Left cardiac atrium (tissue), 4 donors: ENCODE results near the gene SPDYE4. TPM values are rescaled to one million over a fixed set of nuclear protein-coding genes. Genes with fewer than 3 reads are reported as not detected.
"Not testable (repeated sequence)": the region's sequence is repeated elsewhere in the genome, so short reads cannot be mapped to it uniquely, and the experiment has no call there.

ENCODE experiments used
- ATAC-seq, 2 donors: fragments of 200-7000 bp; cut with Tn5 transposase; one replicate each; pipeline ENCODE4 v1.9.1; 2020; ENCODE audit warnings: mild to moderate bottlenecking in 2 of 2, moderate library complexity in 2 of 2
- DNase-seq: peaks from one replicate; pipeline ENCODE4 v3.0.0-alpha.2; 2020
- intact Hi-C, 2 donors: fragments of 100-400 bp; cut with DNase I; formaldehyde crosslinking; loops; one replicate each; pipeline versions ENCODE4 v1.14.1 to v1.15.1; 2022 to 2023
- long read RNA-seq: library from polyadenylated mRNA; unstranded; transcript quantifications from one replicate; pipeline ENCODE4 v2.0.0, GENCODE V29; 2021
- total RNA-seq, 2 donors: library from RNA; stranded (reverse); fragmentation: NEBNext Ultra II Directional; extraction: Animal tissue kit (Norgen Biotek cat#: 25700); gene quantifications; one replicate each; pipeline ENCODE4 v1.2.1, GENCODE V29; 2021
- donor health status: DM: no; HTN: yes; CAD: no.
- donor health status: DM: no; HTN: yes; CAD: no; lungs with severe emphysema.
- donor health status: DM: yes; HTN: yes; CAD: no.
- donor health status: Dilated cardiomyopathy.

SPDYE4 gene, protein sequence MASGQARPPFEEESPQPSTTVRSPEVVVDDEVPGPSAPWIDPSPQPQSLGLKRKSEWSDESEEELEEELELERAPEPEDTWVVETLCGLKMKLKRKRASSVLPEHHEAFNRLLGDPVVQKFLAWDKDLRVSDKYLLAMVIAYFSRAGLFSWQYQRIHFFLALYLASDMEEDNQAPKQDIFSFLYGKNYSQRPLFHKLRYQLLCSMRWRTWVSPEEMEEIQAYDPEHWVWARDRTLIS
- not detected for total RNA-seq
- long read RNA-seq = 0 reads

DNA sequence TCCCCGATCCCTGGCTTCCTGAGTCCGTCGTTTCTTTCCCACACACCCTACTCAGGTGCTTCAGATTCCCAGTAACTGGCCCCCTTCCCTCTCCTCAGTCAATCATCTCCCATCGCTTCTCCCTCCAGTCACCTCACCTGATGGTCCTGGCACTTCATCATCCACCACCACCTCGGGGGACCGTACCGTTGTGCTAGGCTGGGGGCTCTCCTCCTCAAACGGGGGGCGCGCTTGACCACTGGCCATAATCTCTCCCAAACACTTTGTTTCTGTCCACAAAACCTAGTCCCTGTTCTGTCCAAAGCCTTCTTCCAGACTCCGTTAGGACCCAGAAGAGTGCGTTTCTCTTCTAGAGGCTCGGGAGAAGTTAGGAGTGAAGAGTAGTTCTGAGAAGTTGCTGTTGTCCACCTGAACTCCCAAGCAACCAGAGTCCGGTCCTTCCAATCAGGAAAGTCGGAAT lies at the start of gene SPDYE4:
Gene SPDYE4, minus strand, starts transcription at position 410 of the 460 bp plus-strand sequence. Its CDS starts 164 bp downstream, at position 246.
- DNase-seq = no peak
- no peak for ATAC-seq
- intact Hi-C loops = no loop called here

DNA sequence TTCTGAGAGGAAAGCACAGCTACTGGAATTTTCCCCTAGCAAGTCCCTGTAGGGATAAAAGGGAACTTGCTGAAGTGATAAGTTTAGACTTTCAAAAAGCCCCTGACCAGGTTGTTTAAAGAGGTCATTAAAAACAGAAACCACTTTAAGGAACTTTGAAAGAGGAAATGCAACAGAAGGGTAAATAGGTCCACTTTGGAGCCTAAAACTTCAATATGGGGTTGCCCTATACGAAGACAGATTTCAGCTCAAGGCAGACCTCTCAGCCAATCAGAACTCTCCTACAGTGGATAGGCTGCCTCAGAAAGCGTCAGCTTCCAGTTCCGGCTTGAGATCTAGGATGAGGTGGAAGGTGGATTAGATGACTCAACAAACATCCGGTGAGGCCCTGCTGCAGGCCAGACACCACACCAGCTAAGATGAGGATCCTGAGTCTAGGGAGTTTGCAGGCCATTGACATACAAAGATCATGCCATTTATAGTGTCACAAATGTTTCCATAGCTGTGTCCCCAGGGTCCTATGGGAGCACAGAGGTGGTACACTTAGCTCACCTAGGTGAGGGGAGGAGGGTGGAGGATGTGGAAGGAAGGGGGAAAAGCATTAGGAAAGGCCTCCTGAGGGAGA lies 48.7 kb upstream of the SPDYE4 start:
- ATAC-seq (peak in 1 of 2 donors; percentile 54), DNase-seq (no peak)
- intact Hi-C loops = loop anchor here in 1 of 2 donors (5.0 kb wide), 1 partner anchor 85 kb away; no protein-coding TSS in a partner anchor

DNA sequence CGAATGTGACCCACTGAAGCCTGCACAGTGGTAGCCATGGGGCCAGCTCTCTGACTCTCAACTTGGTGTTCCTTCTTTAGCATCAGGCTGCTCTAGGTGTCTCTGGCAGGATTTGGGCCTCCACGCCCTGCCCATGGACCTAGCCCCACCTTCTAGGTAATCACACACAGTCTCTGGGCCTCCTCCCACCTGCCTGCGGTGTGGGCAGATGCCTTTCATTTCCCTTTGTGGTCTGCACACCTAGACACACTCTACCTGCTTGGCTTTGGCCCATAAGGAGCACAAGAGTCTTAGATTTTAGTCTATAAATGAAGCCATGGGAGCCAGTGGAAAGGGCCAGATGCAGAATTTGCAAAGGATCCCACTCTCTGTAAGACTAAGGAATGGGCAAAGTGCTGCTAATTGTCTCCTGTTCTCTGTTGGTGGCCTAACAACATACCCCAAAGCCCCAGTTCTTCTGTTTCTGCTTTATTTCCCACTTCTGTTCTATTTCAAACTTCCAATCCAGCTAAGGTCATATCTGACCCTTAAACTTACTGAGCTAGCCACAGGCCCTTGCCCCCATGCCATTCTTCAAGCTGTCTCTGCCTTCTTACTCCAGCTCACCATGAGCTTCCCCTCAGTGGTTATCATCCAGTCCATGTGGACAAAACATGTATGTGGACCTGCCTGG lies 48.0 kb upstream of the SPDYE4 start:
- DNase-seq = no peak
- intact Hi-C loops = loop anchor here in 1 of 2 donors (5.0 kb wide), 1 partner anchor 86 kb away; no protein-coding TSS in a partner anchor
- ATAC-seq = no peak

DNA sequence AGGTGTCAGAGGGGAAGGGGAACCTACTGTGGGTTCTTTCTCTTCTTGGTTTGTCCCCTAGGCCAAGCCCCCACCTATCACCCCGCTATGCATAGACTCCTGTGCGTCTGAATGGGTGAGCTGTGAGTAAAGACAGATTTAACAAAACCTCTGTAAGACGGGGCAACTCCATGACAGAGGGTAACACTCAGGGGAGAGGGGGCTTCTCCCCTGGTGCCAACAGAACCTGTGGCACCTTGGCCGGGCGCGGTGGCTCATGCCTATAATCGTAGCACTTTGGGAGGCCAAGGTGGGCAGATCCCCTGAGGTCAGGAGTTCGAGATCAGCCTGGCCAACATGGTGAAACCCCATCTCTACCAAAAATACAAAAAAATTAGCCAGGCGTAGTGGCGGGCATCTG lies 47.0 kb upstream of the SPDYE4 start:
- ATAC-seq, DNase-seq: not testable (repeated sequence)
- intact Hi-C loops = loop anchor here in 1 of 2 donors (5.0 kb wide), 1 partner anchor 87 kb away; no protein-coding TSS in a partner anchor

DNA sequence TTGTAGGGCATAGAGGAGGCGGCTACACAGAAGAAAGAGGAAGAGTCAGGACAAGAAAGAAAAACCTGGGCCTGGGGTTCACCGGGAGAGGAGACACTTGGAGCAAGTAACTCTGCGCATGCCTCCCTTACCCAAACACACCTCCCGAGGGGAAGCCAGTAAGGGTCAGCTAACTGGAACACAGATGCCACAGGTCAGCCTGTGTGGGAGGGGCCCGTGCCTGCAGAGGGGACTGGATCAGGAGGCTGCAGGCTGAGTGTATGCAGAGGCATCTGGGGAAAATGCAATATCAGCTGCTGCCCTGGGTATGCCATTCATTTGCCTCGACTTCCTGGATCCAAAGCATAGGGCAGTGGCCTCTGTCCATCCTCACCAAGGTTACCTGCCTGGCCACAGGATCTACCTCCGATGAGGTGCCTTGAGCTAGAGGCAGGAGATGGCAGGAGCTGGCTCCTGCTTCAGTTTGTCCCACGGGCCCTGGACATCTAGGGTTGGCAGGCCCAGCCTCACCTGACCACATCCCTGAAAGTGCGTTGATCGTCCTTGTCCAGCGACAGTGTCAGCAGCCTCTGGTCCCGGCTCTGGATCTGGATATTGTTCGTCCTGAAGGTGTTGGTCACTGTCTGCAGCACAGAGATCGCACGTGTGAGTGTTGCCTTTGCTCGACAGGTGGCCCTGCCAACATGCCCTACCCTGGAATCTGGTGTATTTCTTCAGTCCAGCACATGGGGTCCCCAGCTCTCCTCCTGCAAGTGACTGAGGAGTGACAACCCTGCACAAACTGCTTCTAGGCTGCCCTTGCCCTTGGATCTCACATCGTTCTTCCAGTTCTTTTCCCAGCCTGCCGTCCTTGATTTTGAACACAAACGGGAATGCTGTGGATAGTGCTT lies 45.4 kb upstream of the SPDYE4 start:
- peak in 1 of 2 donors; percentile 66 for ATAC-seq
- intact Hi-C loops = no loop called here

DNA sequence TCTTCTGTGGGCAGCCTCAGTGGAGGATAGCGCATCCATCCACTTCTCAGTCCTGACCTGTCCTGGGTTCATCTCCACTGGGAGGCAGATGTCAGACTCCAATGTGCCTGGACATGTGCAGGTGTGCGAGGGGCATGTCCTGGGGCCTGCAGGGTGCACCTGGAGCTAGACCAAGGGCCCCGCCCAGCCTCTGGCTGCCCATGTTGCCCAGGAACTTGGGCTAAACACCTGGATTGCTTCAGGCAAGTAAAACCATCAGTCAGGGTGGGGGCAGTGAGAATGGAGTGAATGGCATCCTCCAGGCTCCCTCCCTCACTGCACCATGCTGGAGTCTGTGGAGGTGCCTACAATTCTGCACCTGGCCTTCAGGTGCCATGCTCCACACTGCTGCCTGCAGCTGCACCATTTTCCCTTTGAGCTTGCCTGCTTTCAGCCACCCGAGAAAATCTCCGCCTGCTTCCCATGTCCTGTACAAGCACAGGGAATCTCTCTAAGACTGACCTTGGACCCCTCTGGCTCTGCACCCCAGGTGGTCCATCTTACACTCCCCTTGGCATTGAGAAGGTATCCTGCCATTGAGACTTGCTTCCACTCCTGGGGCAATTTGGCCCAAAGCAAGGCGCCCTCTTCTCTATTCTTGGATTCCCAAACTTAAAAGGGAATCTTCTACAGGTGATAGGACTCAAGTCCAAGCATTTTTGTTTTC lies 42.9 kb upstream of the SPDYE4 start:
- DNase-seq = no peak
- ATAC-seq = no peak
- intact Hi-C loops = no loop called here

More for the DNA sequence above, 45.4 kb upstream of the SPDYE4 start:
- DNase-seq = no peak

DNA sequence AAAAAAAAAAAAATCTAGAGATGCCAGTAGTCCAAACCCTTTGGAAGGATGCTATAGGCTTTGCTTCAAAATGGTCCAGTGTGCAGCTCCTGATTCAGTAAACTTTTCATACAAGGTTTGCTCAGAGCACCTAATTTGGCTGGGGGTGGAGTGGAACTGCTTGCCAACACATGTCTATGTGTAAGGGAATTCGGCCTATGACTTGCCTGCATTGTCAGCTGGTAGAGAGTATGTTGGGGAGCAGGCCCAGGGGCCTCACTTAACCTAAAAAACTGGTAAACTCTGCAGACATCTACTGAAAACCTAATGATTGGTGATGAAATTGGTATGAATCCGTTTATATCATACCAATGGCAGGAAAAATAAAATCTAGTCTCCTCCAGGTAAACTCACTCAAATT lies 42.3 kb upstream of the SPDYE4 start:
- no peak for ATAC-seq
- intact Hi-C loops = no loop called here
- DNase-seq = no peak

DNA sequence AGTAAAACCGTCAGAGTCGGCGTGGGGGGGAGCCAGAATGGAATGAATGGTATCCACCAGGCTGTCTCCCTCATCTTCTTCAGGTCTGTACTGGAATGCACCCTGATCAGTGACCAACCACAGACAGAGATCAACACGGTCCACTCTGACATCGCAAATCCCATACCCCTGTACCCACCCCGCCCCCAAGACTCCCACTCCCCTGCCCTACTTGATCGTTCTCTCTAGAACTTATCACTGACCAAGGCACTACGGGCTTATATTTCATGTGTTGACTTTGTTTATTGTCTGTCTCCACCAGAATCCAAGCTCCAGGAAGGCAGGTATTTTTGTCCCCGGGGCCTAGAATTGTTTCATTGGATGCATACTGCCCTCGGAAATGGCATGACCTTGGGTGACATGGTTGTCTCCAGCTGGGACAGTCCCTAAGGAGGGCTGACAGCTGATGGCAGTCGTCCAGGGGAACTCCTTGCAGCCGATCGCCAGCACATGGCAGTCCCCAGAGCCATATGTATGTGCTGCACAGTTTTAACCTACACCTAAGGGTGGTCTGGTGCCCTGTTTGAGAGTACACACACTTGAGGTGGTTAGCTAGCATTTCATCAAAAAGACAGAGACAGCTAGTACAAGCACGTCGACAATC lies 41.3 kb upstream of the SPDYE4 start:
- DNase-seq = no peak
- ATAC-seq = peak in 1 of 2 donors; percentile 23
- intact Hi-C loops = loop anchor here in 1 of 2 donors (5.0 kb wide), 1 partner anchor 98 kb away; no protein-coding TSS in a partner anchor

DNA sequence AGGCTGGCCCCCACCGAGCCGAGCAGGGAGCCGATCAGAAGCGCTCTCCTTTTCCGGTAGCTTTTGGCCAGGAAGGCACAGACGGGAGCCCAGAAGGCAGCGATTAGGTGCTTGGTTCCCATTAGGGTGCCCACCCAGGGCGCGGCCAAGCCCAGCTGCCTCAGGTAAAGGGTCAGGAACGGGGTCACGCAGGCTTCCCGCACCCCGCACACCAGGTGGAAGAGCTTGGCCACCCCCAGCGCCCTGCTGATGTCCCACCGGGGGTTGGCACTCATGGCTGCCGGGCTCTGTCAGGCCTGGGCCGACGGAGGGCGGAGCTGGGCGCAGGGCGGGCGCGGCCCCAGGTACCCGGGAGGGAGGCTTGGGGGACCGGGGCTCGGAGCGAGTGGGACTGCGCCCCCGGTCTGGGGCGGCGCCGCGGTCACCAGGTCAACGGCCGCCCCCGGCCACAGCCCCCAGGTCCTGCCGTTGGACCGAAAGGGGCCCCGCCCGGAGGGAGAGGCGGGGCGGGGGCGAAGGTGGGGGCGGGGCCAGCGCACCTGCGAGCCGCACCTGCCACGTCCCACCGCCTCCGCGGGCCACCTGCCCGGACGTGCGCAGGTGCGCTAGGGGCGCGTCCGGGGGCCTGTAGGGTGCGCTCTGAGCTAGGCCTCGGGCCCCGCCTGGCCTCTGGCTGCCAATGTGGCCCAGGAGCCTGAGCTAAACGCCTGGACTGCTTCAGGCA lies 40.7 kb upstream of the SPDYE4 start, which contains the start of gene MFSD6L:
Gene MFSD6L, minus strand, starts transcription at position 520 of the 724 bp plus-strand sequence. Its CDS starts 245 bp downstream, at position 275.
- intact Hi-C loops = loop anchor here in 1 of 2 donors (5.0 kb wide), 1 partner anchor 98 kb away; no protein-coding TSS in a partner anchor
- peak in 1 of 2 donors; percentile 44 for ATAC-seq
- no peak for DNase-seq

DNA sequence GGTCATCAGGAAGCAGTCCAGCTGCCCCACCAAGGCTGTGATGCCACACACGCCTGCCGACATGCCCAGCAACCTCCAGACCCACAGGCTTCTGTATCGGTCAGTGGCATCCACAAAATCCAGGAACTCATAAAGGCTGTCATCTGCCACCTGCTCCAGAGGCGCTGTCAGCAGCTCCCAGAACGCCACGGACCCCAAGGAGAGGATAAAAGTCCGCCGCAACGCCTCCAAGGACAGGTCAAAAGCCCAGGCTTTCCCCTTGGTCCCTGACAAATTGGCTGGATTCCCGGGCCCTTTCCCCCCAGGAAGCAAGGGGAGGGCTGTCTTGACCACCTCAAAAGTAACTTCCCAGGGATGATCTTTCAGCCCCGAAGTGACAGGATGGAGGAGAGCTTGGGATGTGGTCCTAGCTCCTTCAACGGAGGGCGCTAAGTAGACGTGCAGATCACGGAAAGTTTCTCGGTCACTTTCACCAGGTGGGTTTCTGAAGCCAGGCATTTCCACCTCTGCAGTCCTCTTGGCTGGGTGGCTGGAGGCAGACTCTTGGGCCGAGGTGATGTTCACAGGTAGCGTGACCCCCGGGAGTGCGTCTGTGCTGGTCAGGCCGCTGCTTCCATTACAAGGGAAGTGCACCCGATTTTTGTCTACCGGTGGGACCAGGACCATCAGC lies 40.0 kb upstream of the SPDYE4 start:
- DNase-seq = no peak
- intact Hi-C loops = loop anchor here in 1 of 2 donors (5.0 kb wide), 1 partner anchor 99 kb away; no protein-coding TSS in a partner anchor
- no peak for ATAC-seq

DNA sequence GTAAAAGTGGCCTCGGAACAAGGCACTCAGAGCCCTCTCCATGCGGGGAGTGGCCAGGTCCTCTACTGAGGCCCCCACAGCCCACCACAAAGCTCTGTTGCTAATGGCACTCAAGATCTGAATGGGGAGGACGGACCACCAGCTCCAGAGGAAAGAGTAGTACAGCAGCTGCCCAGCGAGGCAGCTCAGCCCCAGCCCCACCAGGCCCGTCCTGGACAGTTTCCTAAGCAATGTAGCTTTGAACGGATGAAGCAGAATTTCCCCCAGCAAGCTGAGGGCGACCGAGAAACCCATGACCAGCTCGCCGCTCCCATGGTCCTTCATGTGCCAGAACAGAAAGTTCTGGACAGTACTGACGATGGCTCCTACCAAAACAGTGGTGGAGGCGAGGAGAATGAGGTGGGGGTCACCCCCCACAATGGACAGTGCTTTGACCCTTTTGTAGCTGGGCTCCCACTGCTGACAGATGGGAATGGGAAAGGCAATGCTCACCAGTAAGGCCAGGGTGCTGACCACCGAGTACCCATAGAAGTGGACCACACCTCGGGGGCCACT lies 39.4 kb upstream of the SPDYE4 start:
- DNase-seq (no peak), ATAC-seq (no peak)
- intact Hi-C loops = loop anchor here in 1 of 2 donors (5.0 kb wide), 1 partner anchor 100 kb away; no protein-coding TSS in a partner anchor

DNA sequence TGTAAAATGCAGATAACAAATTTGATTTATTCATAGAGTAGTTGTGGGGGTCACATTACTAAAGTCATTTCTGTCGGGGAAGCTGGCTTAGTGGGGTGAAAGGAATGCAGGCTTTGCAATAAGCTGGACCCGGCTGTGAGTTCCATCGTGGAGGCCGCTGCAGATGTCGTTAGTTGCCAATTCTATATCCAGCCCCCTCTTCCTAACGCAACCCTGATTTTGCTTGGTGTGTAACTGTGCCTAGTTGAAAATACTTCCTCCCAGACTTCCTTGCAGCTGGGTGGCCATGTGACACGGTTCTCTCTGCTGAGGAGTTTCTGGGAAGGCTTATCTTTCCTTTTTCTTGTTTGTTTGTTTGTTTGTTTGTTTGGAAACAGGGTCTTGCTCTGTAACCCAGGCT lies 36.3 kb upstream of the SPDYE4 start:
- DNase-seq = no peak
- ATAC-seq = no peak
- intact Hi-C loops = loop anchor here in 1 of 2 donors (5.0 kb wide), 1 partner anchor 103 kb away; no protein-coding TSS in a partner anchor

DNA sequence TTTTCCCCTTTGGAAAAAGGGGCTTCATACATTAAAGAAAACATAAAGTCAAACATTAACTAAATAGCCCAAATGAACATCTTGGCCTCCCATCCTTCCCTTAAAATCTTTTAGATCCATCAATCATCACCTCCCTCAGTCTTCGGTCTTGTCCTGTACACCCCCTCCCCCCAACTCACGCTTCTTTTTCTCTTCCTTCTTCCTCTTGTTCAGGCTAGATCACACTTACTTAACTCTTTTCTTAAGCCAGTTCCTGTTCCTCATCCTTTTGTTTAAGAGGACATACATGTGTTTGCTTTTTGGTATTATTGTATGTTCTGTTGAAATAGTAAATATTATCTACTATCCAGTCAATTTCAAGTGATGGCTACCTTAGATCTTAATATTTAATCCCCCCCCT lies 35.3 kb upstream of the SPDYE4 start:
- intact Hi-C loops = no loop called here

DNA sequence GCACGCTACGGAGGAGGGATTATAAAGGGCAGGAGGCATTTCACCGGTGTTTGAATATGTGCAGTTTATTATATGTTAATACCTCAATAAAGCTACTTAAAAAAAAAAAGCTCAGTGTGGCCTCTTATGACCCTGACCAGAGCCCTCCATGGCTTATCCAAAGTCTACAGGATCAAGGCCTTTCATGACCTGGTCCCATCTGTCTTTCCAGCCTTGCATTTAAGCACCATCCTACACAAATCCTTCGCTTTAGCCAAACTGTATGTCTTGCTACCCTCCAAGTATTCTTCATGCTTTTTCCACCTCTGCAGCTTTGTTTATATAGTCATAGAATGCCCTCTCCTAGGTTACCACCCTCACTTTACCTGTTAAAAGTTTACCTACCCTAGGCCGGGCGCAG lies 34.3 kb upstream of the SPDYE4 start:
- ATAC-seq = no peak
- intact Hi-C loops = no loop called here
- no peak for DNase-seq

More for the DNA sequence above, 35.3 kb upstream of the SPDYE4 start:
- ATAC-seq (peak in 1 of 2 donors; percentile 36), DNase-seq (no peak)

DNA sequence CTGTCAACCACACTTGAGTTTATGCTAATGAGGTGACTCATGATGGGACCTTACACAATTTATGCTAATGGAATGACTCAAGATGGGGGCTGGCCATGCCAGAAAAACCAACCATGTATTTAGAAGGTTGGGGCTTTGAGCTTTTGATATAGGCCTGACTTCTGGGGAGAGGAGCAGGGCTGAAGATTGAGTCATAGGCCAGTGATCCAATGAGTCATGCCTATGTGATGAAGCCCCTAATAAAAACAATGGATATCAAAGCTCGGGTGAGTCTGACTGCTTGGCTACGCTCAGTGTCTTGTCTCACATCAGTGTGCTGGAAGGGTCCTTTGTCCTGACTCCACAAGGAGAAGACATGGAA lies 33.5 kb upstream of the SPDYE4 start:
- DNase-seq (no peak), ATAC-seq (peak in 1 of 2 donors; percentile 20)
- intact Hi-C loops = no loop called here
